Kasumi-1 (cell line): ENCODE measurements around the gene INA.
A peak's percentile ranks its signal among the peaks of the same experiment; 100 is the strongest.
"Not testable (repeated sequence)": the region's sequence is repeated elsewhere in the genome, so short reads cannot be mapped to it uniquely, and the experiment has no call there.

Experiments
- DNase-seq, 2 experiments: peaks; one replicate each; lab custom pipeline; 2025; lab: John Stamatoyannopoulos, UW

Gene INA

DNA sequence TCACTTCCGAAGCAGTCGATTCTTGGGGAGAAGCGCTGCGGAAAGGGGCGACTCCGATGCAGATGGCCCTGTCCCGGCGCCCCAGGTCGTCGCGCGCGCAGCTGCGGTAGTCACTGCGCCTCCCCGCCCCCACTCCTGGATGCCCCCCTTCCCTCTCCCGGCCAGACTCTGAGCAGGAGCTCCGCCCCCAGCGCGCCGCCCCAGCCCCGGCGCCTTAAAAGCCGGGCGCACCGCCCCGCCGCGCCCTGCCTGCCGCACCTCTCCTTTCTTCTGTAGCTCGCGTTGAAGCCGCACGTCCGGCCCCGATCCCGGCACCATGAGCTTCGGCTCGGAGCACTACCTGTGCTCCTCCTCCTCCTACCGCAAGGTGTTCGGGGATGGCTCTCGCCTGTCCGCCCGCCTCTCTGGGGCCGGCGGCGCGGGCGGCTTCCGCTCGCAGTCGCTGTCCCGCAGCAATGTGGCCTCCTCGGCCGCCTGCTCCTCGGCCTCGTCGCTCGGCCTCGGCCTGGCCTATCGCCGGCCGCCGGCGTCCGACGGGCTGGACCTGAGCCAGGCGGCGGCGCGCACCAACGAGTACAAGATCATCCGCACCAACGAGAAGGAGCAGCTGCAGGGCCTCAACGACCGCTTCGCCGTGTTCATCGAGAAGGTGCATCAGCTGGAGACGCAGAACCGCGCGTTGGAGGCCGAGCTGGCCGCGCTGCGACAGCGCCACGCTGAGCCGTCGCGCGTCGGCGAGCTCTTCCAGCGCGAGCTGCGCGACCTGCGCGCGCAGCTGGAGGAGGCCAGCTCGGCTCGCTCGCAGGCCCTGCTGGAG, at the start of gene INA:
Gene INA (plus strand): TSS at position 243 of the 817 bp plus-strand sequence. CDS start 74 bp downstream, at position 317.
- peak; percentile 50 to 53 for DNase-seq

DNA sequence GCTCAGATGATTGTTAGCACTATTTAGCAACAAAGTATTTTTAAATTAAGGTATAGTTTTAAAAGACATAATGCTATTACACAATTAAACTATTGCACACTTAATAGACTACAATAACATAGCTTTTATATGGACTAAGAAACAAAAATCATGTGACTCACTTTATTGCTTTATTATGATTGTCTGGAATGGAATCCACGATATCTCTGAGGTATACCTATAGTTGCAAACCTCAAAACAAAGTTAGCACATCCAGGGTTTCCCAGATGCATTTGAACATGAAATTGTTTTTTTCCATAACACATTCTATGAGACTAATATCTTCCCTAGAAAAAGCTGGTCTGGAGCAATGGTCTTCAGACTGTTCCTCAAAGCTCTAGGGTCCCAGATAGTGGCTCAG, 49.5 kb upstream of the INA start:
- no peak for DNase-seq

DNA sequence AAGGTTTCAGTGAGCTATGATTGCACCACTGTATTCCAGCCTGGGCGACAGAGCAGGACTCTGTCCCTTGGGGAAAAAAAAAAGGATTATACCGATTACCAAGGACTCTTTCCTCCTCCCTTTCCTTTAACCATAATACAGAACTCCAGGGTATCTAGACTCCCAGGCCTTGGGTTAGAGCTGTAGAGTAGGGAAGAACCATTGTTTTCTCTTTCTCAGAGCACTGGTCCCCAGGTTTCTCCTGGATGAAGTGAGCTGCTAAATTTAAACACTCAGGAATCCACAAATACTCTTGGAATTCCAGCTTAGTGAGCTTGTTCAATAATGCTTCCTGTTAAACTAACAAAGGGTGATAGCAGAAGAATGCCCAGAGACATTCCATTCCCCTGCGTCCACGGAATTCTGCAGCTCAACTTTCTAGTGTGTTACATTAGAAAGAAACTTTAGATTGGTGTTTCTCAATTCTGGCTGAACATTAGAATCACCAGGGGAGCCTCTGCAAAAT, 45.8 kb upstream of the INA start:
- no peak for DNase-seq

DNA sequence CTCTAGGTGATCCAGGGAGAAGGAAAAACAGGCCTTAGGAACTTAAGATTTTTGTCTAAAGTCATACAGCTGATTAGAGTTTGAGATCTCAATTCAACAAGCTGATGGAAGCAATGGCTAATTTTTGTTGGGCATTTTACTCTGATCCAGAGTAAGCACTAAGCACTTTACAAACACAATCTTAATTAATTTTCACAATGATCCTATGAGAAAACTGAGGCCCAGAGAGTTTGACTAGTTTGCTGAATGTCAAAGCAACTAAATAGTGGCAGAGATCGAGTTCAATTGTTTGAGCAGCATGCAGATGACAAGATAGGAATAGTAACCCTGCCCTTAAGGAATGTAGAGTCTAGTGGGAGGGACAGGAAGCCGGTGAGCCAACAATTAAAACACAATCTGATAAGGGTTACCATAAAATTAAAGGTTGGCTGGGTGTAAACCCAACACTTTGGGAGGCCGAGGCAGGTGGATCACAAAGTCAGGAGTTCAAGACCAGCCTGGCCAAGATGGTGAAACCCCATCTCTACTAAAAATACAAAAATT, 44.7 kb upstream of the INA start:
- DNase-seq = no peak

GRCh38 chr10:103232772-103233488, 44.0 kb upstream of the INA start:
- no peak for DNase-seq

- DNase-seq = no peak
Observed at GRCh38 chr10:103235775-103236174, 41.2 kb upstream of the INA start.

- DNase-seq = peak; percentile 56 to 59
Observed at GRCh38 chr10:103238506-103239252, 38.3 kb upstream of the INA start.

- peak; percentile 31 to 47 for DNase-seq
Observed at GRCh38 chr10:103241262-103242011, 35.5 kb upstream of the INA start.

DNA sequence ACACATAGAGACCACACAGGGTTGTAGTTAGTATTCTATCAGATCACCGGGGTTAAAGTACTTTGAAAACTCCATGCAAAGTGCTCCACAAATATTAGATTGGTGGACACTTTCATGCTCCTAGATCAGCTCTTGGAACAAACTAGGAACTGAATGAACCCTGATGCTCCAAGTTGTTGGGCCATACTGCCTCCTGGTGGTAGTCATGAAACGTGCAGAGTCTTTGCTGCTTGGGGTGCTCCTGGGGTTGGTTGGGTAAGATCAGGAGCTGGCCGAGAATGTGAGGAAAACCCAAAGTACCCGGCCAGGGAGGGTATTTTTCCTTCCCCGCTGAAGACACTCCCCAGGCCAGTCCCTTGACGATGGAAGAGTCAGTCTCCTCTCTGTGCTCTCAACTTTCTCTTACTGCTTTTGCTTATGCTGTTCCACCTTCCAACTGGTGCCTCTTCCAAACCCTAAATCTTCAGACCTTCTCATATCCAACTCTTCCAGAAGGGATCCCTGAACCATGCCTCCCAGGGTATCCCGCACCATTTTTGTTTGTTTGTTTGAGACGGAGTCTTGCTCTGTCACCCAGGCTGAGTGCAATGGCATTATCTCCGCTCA, 32.2 kb upstream of the INA start:
- DNase-seq = peak; percentile 94 to 97

GRCh38 chr10:103245587-103245986, 31.4 kb upstream of the INA start, which contains the start of gene RPEL1:
Gene RPEL1 (plus strand): TSS chr10:103245887. CDS start chr10:103245997, 110 bp downstream.
- not testable (repeated sequence) for DNase-seq

DNA sequence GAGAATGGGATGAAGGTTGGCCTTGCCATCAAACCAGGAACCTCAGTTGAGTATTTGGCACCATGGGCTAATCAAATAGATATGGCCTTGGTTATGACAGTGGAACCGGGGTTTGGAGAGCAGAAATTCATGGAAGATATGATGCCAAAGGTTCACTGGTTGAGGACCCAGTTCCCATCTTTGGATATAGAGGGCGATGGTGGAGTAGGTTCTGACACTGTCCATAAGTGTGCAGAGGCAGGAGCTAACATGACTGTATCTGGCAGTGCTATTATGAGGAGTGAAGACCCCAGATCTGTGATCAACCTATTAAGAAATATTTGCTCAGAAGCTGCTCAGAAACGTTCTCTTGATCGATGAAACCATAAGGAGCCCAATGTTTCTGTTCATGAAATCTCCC, 30.6 kb upstream of the INA start:
- peak; percentile 18 to 28 for DNase-seq

- DNase-seq = no peak
Observed at GRCh38 chr10:103254113-103254512, 22.8 kb upstream of the INA start.

- DNase-seq = no peak
Observed at GRCh38 chr10:103254538-103255325, 22.2 kb upstream of the INA start.

GRCh38 chr10:103256613-103257012, 20.3 kb upstream of the INA start:
- DNase-seq = no peak

DNA sequence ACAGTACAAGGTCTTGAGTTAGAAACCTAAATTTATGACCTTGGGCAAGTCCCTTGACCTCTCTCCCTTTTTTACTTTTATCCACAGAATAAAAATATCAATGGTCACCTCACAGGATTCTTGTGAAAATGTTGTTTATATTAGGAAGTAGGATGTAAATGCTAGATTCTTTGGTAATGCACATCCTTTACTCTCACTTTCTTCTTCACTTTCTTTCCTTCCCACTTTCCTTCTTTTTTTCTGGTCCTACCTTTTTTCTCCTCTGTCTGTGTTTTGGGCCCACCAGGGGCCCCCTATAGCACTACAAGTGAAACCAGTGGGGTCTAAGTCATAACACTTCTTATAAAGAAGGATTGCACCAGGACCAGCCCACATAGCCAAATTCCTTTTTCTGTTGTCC, 19.1 kb upstream of the INA start:
- DNase-seq = no peak

DNA sequence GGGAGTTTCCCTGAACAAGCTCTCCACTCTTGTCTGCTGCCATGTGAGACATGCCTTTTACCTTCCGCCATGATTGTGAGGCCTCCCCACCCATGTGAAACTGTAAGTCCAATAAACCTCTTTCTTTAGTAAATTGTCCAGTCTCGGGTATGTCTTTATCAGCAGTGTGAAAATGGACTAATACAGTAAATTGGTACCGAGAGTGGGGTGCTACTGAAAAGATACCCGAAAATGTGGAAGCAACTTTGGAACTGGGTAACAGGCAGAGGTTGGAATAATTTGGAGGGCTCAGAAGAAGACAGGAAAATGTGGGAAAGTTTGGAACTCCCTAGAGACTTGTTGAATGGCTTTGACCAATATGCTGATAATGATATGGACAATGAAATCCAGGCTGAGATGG, 18.0 kb upstream of the INA start:
- not testable (repeated sequence) for DNase-seq

- DNase-seq = no peak
Observed at GRCh38 chr10:103259989-103260388, 16.9 kb upstream of the INA start.

- DNase-seq = no peak
Observed at GRCh38 chr10:103262229-103262628, 14.7 kb upstream of the INA start.

DNA sequence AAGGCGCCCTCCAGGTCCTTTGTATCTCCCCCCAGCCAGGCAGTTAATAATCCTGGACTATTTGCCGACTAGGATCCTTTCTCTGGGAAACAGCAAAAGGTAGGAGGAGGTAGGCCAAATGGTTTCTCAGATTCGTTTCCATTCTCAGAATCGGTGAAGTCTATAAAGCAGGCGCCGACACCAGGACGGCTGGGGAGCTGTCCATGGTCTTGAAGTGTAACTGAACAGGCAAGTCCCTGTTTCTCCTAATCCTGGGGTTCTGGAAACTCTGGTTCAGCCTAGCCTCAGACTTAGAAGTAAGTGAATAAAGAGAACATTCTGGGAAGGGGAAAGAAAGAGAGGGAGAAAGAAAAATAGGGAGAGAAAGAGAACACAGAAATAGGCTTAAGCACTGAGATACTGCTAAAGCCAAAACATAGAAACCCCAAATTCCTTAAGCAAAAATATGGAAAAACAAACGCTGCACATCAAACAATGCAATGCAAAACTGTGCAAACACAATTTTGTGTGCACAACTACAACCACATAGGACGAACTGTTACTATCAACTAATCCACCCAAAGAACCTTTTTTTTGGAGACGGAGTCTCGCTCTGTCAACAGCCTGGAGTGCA, 11.1 kb upstream of the INA start:
- DNase-seq = peak; percentile 61 to 78

DNA sequence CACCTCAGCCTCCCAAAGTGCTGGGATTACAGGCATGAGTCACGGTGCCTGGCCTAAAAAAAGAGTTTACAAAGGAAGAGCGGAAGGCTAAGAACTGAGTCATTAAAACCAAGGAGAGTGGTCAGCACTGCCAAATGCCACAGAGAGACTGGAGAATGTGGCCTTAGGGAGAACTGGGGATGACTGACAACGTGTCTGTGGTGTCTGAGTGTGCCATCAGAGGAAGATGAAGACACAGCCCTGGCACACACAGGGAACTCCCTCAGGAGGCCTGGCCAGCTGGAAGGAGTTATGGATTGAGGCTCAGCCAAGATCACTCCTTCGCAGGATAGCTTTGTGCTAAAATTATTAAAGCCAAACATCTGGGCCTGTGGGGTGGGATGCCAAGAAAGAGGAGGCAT, 3.9 kb upstream of the INA start:
- DNase-seq = no peak
